ENCODE measurements around the gene CACNB1. TPM values are rescaled to one million over a fixed set of nuclear protein-coding genes. Genes with fewer than 3 reads are reported as not detected.

CACNB1 gene
- total RNA-seq, 1 experiment from 2014 or later, result 4.3 TPM

DNA sequence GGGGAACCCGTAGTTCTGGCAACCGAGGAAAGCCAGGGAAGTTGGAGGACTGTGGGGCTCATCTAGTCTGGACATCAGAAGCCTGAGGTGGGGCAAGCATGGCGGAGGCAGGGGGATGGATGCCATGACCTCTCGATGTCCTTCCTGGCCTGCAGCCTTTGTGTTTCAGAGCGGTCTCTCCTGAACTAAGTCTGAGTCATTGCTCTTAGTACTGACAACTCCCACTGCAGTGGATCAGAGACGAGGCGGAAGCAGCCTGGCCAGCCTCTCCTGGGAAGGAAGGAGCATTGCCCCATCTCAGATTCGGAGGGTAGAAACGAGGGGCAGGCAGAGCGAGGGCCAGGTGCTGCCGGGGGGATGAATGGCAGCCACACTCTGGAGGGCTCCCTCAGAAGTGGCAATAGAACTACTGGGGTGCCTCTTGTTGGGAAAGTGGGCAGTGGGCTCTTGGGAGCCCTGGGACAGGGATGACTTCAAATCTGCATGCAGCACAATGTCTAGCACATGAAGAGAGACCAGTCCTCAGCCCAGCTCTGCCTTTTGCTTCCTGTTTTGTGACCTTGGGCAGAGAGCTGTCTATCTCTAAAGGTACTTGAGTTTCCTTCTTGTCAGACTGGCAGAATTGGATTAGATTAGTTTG, 31.9 kb upstream of the CACNB1 start:
- peak; percentile 42 for DNase-seq
- no peak overlapping the region for H2AFZ ChIP-seq (ENCODE audit: low read length)
- H3K4me2 ChIP-seq (ENCODE audit: low read length), result no peak overlapping the region
- CTCF ChIA-PET, result interaction anchor here (0.7 kb wide), 1 partner anchor 471 kb away, joined by 5 read pairs; the partner anchor contains the start of gene ERBB2
- no TSS peak for BruUV-seq (replicated peaks)
- no peaks in the 10 kb centered on the region for H3F3A ChIP-seq (ENCODE audit: low read length, unreplicated experiment)
- no peaks in the 10 kb centered on the region for H3K9me3 ChIP-seq (ENCODE audit: low read length)
- H3K36me3 ChIP-seq (ENCODE audit: low read depth, low read length), result no peaks in the 10 kb centered on the region
- no peaks in the 10 kb centered on the region for H3K79me2 ChIP-seq (ENCODE audit: low read length)
- TF ChIP-seq EZH2phosphoT487 (IDR thresholded peaks at IDR 0.05; ENCODE audit: borderline replicate concordance, low read length), result no peak
- TF ChIP-seq, protein P1, sequence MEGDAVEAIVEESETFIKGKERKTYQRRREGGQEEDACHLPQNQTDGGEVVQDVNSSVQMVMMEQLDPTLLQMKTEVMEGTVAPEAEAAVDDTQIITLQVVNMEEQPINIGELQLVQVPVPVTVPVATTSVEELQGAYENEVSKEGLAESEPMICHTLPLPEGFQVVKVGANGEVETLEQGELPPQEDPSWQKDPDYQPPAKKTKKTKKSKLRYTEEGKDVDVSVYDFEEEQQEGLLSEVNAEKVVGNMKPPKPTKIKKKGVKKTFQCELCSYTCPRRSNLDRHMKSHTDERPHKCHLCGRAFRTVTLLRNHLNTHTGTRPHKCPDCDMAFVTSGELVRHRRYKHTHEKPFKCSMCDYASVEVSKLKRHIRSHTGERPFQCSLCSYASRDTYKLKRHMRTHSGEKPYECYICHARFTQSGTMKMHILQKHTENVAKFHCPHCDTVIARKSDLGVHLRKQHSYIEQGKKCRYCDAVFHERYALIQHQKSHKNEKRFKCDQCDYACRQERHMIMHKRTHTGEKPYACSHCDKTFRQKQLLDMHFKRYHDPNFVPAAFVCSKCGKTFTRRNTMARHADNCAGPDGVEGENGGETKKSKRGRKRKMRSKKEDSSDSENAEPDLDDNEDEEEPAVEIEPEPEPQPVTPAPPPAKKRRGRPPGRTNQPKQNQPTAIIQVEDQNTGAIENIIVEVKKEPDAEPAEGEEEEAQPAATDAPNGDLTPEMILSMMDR (conservative IDR thresholded peaks at IDR 0.05; ENCODE audit: low read depth, low read length), result no peak
- TF ChIP-seq EZH2 (IDR thresholded peaks at IDR 0.05; ENCODE audit: low read length, unreplicated experiment), result no peak
- no peaks in the 10 kb centered on the region for H3K9me2 ChIP-seq (replicated peaks; ENCODE audit: low read length)
- H3K9ac ChIP-seq (ENCODE audit: low read length), result no peak overlapping the region
- no peaks in the 10 kb centered on the region for H4K20me1 ChIP-seq (ENCODE audit: low read length)
- no peaks in the 10 kb centered on the region for H3K4me1 ChIP-seq (ENCODE audit: insufficient read depth, low read length)
- no peak overlapping the region for H3K27ac ChIP-seq (ENCODE audit: low read length)
- H3K27me3 ChIP-seq (ENCODE audit: low read length), result no peaks in the 10 kb centered on the region
- ATAC-seq, result peak; percentile 82
- intact Hi-C loops (cut with micrococcal nuclease), result no loop called here
- no peak overlapping the region for H3K4me3 ChIP-seq (ENCODE audit: low read length)
- POLR2A ChIA-PET (ENCODE audit: unreplicated experiment), result no interaction called here

DNA sequence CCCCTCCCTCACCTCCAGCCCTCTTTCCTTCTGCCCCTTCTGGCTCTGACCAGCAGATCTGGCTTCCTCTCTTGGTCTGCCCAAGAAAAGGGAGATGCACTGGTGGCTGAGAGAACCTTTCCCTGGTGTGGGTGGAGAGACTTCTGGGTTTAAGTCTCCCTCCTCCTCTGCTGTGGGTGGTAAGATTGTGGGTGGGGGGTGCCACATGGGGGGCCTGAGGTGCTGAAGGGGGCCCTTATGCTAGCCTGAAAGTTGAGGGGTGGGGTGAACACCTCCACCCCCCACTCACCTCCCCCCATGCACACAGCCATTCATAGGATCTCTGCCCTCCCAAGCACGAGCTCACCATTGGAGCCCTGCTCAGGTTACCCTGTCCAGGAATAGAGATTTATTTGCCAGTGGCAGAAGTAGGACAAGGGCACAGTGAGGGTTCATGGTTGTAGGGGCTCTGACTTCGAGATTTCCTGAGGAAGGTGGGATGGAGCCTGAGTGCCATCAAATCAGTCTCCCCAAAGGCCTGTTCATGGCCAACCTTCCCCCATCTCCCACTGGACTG, 30.0 kb upstream of the CACNB1 start:
- CTCF ChIA-PET, result no interaction called here

More for the DNA sequence above, 30.0 kb upstream of the CACNB1 start:
- no peaks in the 10 kb centered on the region for H4K20me1 ChIP-seq (ENCODE audit: low read length)
- no peak overlapping the region for H2AFZ ChIP-seq (ENCODE audit: low read length)
- intact Hi-C loops (cut with micrococcal nuclease), result no loop called here
- H3K9me3 ChIP-seq (ENCODE audit: low read length), result no peaks in the 10 kb centered on the region
- H3F3A ChIP-seq (ENCODE audit: low read length, unreplicated experiment), result no peaks in the 10 kb centered on the region
- no peaks in the 10 kb centered on the region for H3K36me3 ChIP-seq (ENCODE audit: low read depth, low read length)
- H3K27ac ChIP-seq (ENCODE audit: low read length), result no peak overlapping the region
- H3K79me2 ChIP-seq (ENCODE audit: low read length), result no peaks in the 10 kb centered on the region
- H3K4me2 ChIP-seq (ENCODE audit: low read length), result no peak overlapping the region
- ATAC-seq (no peak), DNase-seq (no peak)
- TF ChIP-seq EZH2phosphoT487 (IDR thresholded peaks at IDR 0.05; ENCODE audit: borderline replicate concordance, low read length) (no peak), EZH2 (IDR thresholded peaks at IDR 0.05; ENCODE audit: low read length, unreplicated experiment) (no peak)
- TF ChIP-seq, protein P1 (conservative IDR thresholded peaks at IDR 0.05; ENCODE audit: low read depth, low read length), result no peak
- no peaks in the 10 kb centered on the region for H3K4me1 ChIP-seq (ENCODE audit: insufficient read depth, low read length)
- H3K9me2 ChIP-seq (replicated peaks; ENCODE audit: low read length), result no peaks in the 10 kb centered on the region
- POLR2A ChIA-PET (ENCODE audit: unreplicated experiment), result no interaction called here
- H3K9ac ChIP-seq (ENCODE audit: low read length), result no peak overlapping the region
- no peak overlapping the region for H3K4me3 ChIP-seq (ENCODE audit: low read length)
- BruUV-seq (replicated peaks), result no TSS peak
- H3K27me3 ChIP-seq (ENCODE audit: low read length), result no peaks in the 10 kb centered on the region

Data from PC-3 (cell line).